ENCODE measurements around the gene SERPINE2.
"Not testable (repeated sequence)": the region's sequence is repeated elsewhere in the genome, so short reads cannot be mapped to it uniquely, and the experiment has no call there.

SERPINE2 gene

GRCh38 chr2:223944703-223945531, 94.2 kb downstream of the SERPINE2 start, which contains the start of gene WDFY1:
WDFY1 (minus strand) TSS chr2:223945335; CDS start chr2:223945284, 51 bp downstream.
- ChIA-PET CTCF (interaction anchor here (0.6 to 0.7 kb wide), 2 partner anchors 30 to 387 kb away, joined by 3 read pairs; no protein-coding TSS in a partner anchor), POLR2A (ENCODE audit: low non-redundant PET) (no interaction called here)
- TF ChIP-seq, protein P1, sequence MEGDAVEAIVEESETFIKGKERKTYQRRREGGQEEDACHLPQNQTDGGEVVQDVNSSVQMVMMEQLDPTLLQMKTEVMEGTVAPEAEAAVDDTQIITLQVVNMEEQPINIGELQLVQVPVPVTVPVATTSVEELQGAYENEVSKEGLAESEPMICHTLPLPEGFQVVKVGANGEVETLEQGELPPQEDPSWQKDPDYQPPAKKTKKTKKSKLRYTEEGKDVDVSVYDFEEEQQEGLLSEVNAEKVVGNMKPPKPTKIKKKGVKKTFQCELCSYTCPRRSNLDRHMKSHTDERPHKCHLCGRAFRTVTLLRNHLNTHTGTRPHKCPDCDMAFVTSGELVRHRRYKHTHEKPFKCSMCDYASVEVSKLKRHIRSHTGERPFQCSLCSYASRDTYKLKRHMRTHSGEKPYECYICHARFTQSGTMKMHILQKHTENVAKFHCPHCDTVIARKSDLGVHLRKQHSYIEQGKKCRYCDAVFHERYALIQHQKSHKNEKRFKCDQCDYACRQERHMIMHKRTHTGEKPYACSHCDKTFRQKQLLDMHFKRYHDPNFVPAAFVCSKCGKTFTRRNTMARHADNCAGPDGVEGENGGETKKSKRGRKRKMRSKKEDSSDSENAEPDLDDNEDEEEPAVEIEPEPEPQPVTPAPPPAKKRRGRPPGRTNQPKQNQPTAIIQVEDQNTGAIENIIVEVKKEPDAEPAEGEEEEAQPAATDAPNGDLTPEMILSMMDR (conservative IDR thresholded peaks at IDR 0.05; ENCODE audit: low read depth): no peak
- peak; percentile 91 for DNase-seq (ENCODE audit: low spot score)
- H3K27ac ChIP-seq: peak within 1 kb of the TSS; percentile 86

- TF ChIP-seq, protein P1 (conservative IDR thresholded peaks at IDR 0.05; ENCODE audit: low read depth): no peak
- CTCF ChIA-PET: interaction anchor here (0.6 to 0.7 kb wide), 2 partner anchors 30 to 387 kb away, joined by 3 read pairs; no protein-coding TSS in a partner anchor
- POLR2A ChIA-PET (ENCODE audit: low non-redundant PET): no interaction called here
- DNase-seq (ENCODE audit: low spot score): peak; percentile 41
- peak overlapping the region; percentile 86 for H3K27ac ChIP-seq
Observed at GRCh38 chr2:223944166-223944702, 94.9 kb downstream of the SERPINE2 start.

DNA sequence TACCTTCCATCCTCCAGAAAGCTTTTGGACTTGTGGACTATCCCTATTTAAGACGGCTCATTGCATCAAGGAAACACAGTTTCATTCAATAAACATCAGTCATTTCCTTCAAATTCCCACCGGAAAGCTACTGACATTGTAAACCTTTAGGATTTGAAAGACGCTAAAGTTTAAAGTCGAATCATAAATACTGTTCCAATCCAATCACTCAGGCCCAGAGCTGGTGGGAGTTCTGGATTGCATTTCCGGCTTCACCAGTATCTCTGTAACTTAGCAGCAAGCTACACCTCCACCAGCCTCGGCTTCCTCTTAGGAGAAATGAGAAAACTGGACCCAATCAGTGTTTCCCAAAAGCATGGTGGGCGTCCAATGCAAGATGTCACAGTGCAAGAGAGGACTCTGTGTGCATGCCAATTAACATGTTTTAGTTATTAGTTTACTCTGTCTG, 95.5 kb downstream of the SERPINE2 start:
- POLR2A ChIA-PET (ENCODE audit: low non-redundant PET): no interaction called here
- H3K27ac ChIP-seq: peak overlapping the region; percentile 86
- peak; percentile 45 for DNase-seq (ENCODE audit: low spot score)
- CTCF ChIA-PET: interaction anchor here (1.0 kb wide), 1 partner anchor 26 kb away, joined by 4 read pairs; no protein-coding TSS in a partner anchor
- TF ChIP-seq, protein P1 (conservative IDR thresholded peaks at IDR 0.05; ENCODE audit: low read depth): no peak

GRCh38 chr2:223943135-223943534, 96.0 kb downstream of the SERPINE2 start:
- ChIA-PET POLR2A (ENCODE audit: low non-redundant PET) (no interaction called here), CTCF (interaction anchor here (1.0 kb wide), 1 partner anchor 27 kb away, joined by 4 read pairs; no protein-coding TSS in a partner anchor)
- no peak for DNase-seq (ENCODE audit: low spot score)
- TF ChIP-seq, protein P1 (conservative IDR thresholded peaks at IDR 0.05; ENCODE audit: low read depth): no peak
- peak overlapping the region; percentile 46 for H3K27ac ChIP-seq

- POLR2A ChIA-PET (ENCODE audit: low non-redundant PET): interaction anchor here (0.6 kb wide), 1 partner anchor 32 kb away, joined by 3 read pairs; no protein-coding TSS in a partner anchor
- TF ChIP-seq, protein P1 (conservative IDR thresholded peaks at IDR 0.05; ENCODE audit: low read depth): no peak
- H3K27ac ChIP-seq: peak overlapping the region; percentile 16; the same call in 1 of the 2 replicates
- peak; percentile 38 for DNase-seq (ENCODE audit: low spot score)
- CTCF ChIA-PET: interaction anchor here (0.6 to 0.7 kb wide), 4 partner anchors 36 to 138 kb away, joined by 3 to 7 read pairs (median 4); no protein-coding TSS in a partner anchor
Observed at GRCh38 chr2:223941579-223942277, 97.4 kb downstream of the SERPINE2 start.

DNA sequence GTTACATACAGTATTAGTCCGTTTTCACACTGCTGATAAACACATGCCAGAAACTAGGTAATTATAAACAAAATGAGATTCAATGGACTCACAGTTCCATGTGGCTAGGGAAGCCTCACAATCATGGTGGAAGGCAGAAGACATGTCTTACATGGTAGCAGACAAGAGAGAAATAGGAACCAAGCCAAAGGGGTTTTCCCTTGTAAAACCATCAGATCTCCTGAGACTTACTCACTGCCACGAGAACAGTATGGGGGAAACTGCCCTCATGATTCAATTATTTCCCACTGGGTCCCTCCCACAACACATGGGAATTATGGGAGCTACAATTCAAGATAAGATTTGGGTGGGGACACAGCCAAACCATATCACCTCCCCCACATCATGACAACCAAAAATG, 99.6 kb downstream of the SERPINE2 start:
- H3K27ac ChIP-seq; CTCF ChIA-PET; POLR2A ChIA-PET (ENCODE audit: low non-redundant PET); DNase-seq (ENCODE audit: low spot score): not testable (repeated sequence)

Data from RWPE1 (cell line).